ENCODE results near the gene PDE6A. TPM values are rescaled to one million over a fixed set of nuclear protein-coding genes. Genes with fewer than 3 reads are reported as not detected.

Gene PDE6A
- total RNA-seq, 1 experiment from 2014 or later, result 0.12 TPM

- no peak for DNase-seq (ENCODE audit: low read depth)
Observed at GRCh38 chr5:149930749-149931574, 13.6 kb downstream of the PDE6A start.

GRCh38 chr5:149930043-149930748 lies 14.4 kb downstream of the PDE6A start:
- DNase-seq (ENCODE audit: low read depth), result no peak

GRCh38 chr5:149924486-149924885 lies 20.1 kb downstream of the PDE6A start:
- no peak for DNase-seq (ENCODE audit: low read depth)

- DNase-seq (ENCODE audit: low read depth), result no peak
Observed at GRCh38 chr5:149922950-149923349, 21.6 kb downstream of the PDE6A start.

GRCh38 chr5:149921597-149921996 lies 23.0 kb downstream of the PDE6A start:
- no peak for DNase-seq (ENCODE audit: low read depth)

- DNase-seq (ENCODE audit: low read depth), result no peak
Observed at GRCh38 chr5:149917073-149917676, 27.4 kb downstream of the PDE6A start.

GRCh38 chr5:149916334-149917072 lies 28.1 kb downstream of the PDE6A start:
- no peak for DNase-seq (ENCODE audit: low read depth)

GRCh38 chr5:149915392-149916260 lies 29.0 kb downstream of the PDE6A start:
- no peak for DNase-seq (ENCODE audit: low read depth)

- no peak for DNase-seq (ENCODE audit: low read depth)
Observed at GRCh38 chr5:149913436-149914419, 30.9 kb downstream of the PDE6A start.

- DNase-seq (ENCODE audit: low read depth), result no peak
Observed at GRCh38 chr5:149912226-149912871, 32.2 kb downstream of the PDE6A start.

- no peak for DNase-seq (ENCODE audit: low read depth)
Observed at GRCh38 chr5:149911031-149911430, 33.6 kb downstream of the PDE6A start.

- DNase-seq (ENCODE audit: low read depth), result no peak
Observed at GRCh38 chr5:149907828-149908227, 36.8 kb downstream of the PDE6A start.

GRCh38 chr5:149904977-149905376 lies 39.6 kb downstream of the PDE6A start:
- DNase-seq (ENCODE audit: low read depth), result peak; percentile 5

- DNase-seq (ENCODE audit: low read depth), result no peak
Observed at GRCh38 chr5:149904293-149904886, 40.2 kb downstream of the PDE6A start.

- no peak for DNase-seq (ENCODE audit: low read depth)
Observed at GRCh38 chr5:149903404-149903803, 41.2 kb downstream of the PDE6A start.

GRCh38 chr5:149902177-149902576 lies 42.4 kb downstream of the PDE6A start:
- DNase-seq (ENCODE audit: low read depth), result no peak

GRCh38 chr5:149901511-149901910 lies 43.1 kb downstream of the PDE6A start:
- DNase-seq (ENCODE audit: low read depth), result no peak

GRCh38 chr5:149900390-149900789 lies 44.2 kb downstream of the PDE6A start:
- DNase-seq (ENCODE audit: low read depth), result no peak

GRCh38 chr5:149898811-149899210 lies 45.8 kb downstream of the PDE6A start:
- no peak for DNase-seq (ENCODE audit: low read depth)
